BLaER1 treated with 17β-estradiol and CSF1 and Interleukin-3, amounts not matched to agents 10 nM and 100 nM (cell line): ENCODE data around the gene PLA2G4E.

ENCODE experiments used
- H3K27ac ChIP-seq, 11 experiments: shearing (Covaris generic); formaldehyde crosslinking; 2 replicates each; pipeline ENCODE4 v1.8.1; 2022
- H3K27me3 ChIP-seq, 11 experiments: shearing (Covaris generic); formaldehyde crosslinking; 2 replicates each; pipeline ENCODE4 v1.8.1; 2022
- H3K36me3 ChIP-seq, 11 experiments: shearing (Covaris generic); formaldehyde crosslinking; 2 replicates each; pipeline ENCODE4 v1.8.1; 2022
- H3K4me1 ChIP-seq, 10 experiments: shearing (Covaris generic); formaldehyde crosslinking; 2 replicates each; pipeline ENCODE4 v1.8.1; 2022
- H3K4me2 ChIP-seq, 11 experiments: shearing (Covaris generic); formaldehyde crosslinking; 2 replicates each; pipeline ENCODE4 v1.8.1; 2022
- H3K4me3 ChIP-seq, 10 experiments: shearing (Covaris generic); formaldehyde crosslinking; 2 replicates each; pipeline ENCODE4 v1.8.1; 2022
- H3K9ac ChIP-seq, 11 experiments: shearing (Covaris generic); formaldehyde crosslinking; 2 replicates each; pipeline ENCODE4 v1.8.1; 2022
- H3K9me3 ChIP-seq, 11 experiments: shearing (Covaris generic); formaldehyde crosslinking; replicated peaks in 1 of 11; 2 replicates each; pipeline ENCODE4 v1.8.1; 2022
- H4K20me1 ChIP-seq, 11 experiments: shearing (Covaris generic); formaldehyde crosslinking; 2 replicates each; pipeline ENCODE4 v1.8.1; 2022
- Cebpa-rat ChIP-seq, 11 experiments: shearing (Covaris generic); IDR thresholded peaks; 2 replicates each; pipeline ENCODE4 v1.8.1; 2022

Gene PLA2G4E

GRCh38 chr15:42042602-42043400 lies 22.0 kb upstream of the PLA2G4E start:
- 0 out of 22 replicates have a peak, but pooled peaks cover 0 to under 1% (median 0%) of the 10 kb centered on the region in 11 experiments for H3K9me3 ChIP-seq
- H4K20me1 ChIP-seq: no peaks in the 10 kb centered on the region
- H3K4me2 ChIP-seq: no peak overlapping the region
- no peak overlapping the region for H3K4me3 ChIP-seq
- no peak overlapping the region for H3K9ac ChIP-seq
- H3K36me3 ChIP-seq: no peaks in the 10 kb centered on the region
- H3K27me3 ChIP-seq: no peaks in the 10 kb centered on the region
- no peak overlapping the region for H3K27ac ChIP-seq
- TF ChIP-seq Cebpa-rat (IDR thresholded peaks at IDR 0.05): no peak
- peaks cover 0 to 15% (median under 1%) of the 10 kb centered on the region in 10 experiments; a peak in 11 of 20 replicates for H3K4me1 ChIP-seq

DNA sequence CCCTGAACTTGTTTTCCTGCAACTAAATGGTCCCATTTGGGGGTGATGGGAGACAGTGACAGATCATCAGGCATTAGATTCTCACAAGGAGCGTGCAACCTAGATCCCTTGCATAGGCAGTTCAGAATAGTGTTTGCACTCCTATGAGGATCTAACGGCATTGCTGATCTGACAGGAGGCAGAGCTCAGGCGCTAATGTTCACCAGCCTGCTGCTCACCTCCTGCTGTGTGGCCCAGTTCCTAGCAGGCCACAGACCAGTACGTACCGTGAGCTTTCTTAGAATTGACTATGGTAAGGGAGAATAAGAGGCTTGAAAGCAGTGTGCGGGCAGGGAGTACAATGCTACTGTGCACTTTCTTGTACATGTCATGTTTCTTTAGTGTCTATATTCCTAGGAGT lies 17.6 kb upstream of the PLA2G4E start:
- H3K27ac ChIP-seq: no peak overlapping the region
- H3K4me3 ChIP-seq: no peak overlapping the region
- no peak for TF ChIP-seq Cebpa-rat (IDR thresholded peaks at IDR 0.05)
- H4K20me1 ChIP-seq: no peaks in the 10 kb centered on the region
- no peaks in the 10 kb centered on the region for H3K36me3 ChIP-seq
- peaks cover 34 to 52% (median 45%) of the 10 kb centered on the region in 10 experiments for H3K4me1 ChIP-seq
- no peak overlapping the region for H3K4me2 ChIP-seq
- peaks cover 0 to 18% (median 0%) of the 10 kb centered on the region in 11 experiments; a peak in 1 of 22 replicates for H3K9me3 ChIP-seq
- no peak overlapping the region for H3K9ac ChIP-seq
- no peaks in the 10 kb centered on the region for H3K27me3 ChIP-seq

DNA sequence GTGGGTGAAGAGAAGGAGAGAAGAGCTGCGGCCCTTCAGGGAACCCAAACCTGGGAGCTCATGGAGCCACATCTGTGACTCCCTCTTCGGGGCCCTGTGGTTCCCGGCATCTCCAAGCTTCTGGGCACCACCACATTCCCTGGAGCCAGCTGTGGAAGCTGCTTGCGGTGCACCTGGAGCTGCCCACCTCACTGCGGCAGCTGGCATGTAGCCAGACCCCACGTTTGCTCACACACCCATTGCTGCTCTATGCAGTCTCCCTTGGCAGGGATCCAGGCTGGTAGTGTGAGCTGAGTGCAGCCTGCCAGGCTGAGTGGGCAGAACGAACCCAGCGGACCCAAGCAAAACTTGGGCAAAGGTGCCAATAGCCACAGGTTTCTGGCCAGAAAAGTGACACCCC lies 16.8 kb upstream of the PLA2G4E start:
- H3K4me2 ChIP-seq: peak overlapping the region in 8 of 11 experiments; percentile 83 to 97 (median 87); a peak in 11 of 22 replicates
- no peak for TF ChIP-seq Cebpa-rat (IDR thresholded peaks at IDR 0.05)
- H3K27ac ChIP-seq: peak overlapping the region in 7 of 11 experiments; percentile 67 to 85 (median 79); a peak in 9 of 22 replicates
- H3K9ac ChIP-seq: no peak overlapping the region
- no peaks in the 10 kb centered on the region for H3K27me3 ChIP-seq
- H3K4me1 ChIP-seq: peaks cover 41 to 59% (median 52%) of the 10 kb centered on the region in 10 experiments
- no peaks in the 10 kb centered on the region for H4K20me1 ChIP-seq
- H3K9me3 ChIP-seq: peaks cover 0 to 18% (median 0%) of the 10 kb centered on the region in 11 experiments; a peak in 1 of 22 replicates
- no peak overlapping the region for H3K4me3 ChIP-seq
- no peaks in the 10 kb centered on the region for H3K36me3 ChIP-seq

DNA sequence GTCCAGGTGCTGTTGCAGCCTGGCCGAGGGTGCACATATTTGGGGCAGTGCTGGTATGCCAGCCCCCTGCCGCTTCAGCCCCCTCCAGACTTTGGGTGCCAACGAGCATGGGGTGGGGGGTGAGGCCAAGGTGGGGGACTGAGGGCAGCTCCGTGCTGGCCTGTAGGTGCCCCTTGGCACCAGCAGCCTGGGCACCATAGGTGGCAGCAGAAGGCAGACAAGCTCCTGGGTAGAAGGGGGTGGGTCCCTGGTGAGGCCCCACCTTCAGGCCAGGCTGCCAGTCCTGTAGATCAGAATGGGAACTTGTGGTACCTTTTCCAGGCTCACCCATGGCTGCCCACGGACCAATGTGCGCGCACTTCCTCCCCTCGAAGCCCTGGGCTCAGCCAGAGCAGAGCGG lies 16.1 kb upstream of the PLA2G4E start:
- no peaks in the 10 kb centered on the region for H4K20me1 ChIP-seq

GRCh38 chr15:42036112-42036905 lies 15.5 kb upstream of the PLA2G4E start:
- TF ChIP-seq Cebpa-rat (IDR thresholded peaks at IDR 0.05): no peak
- H4K20me1 ChIP-seq: no peaks in the 10 kb centered on the region
- peak overlapping the region in 10 of 11 experiments; percentile 35 to 85 (median 76); a peak in 21 of 22 replicates for H3K27ac ChIP-seq
- H3K4me1 ChIP-seq: peaks cover 44 to 57% (median 54%) of the 10 kb centered on the region in 10 experiments
- peaks cover 0 to 31% (median 0%) of the 10 kb centered on the region in 11 experiments; a peak in 2 of 22 replicates for H3K9me3 ChIP-seq
- H3K4me2 ChIP-seq: peak overlapping the region; percentile 82 to 97 (median 87)
- peak overlapping the region in 9 of 11 experiments; percentile 23 to 63 (median 42); a peak in 13 of 22 replicates for H3K9ac ChIP-seq
- H3K4me3 ChIP-seq: peak overlapping the region in 5 of 10 experiments; percentile 12 to 46 (median 41); a peak in 4 of 20 replicates
- H3K36me3 ChIP-seq: no peaks in the 10 kb centered on the region
- H3K27me3 ChIP-seq: no peaks in the 10 kb centered on the region

More for the DNA sequence above, 16.1 kb upstream of the PLA2G4E start:
- no peak for TF ChIP-seq Cebpa-rat (IDR thresholded peaks at IDR 0.05)
- H3K9ac ChIP-seq: peak overlapping the region in 4 of 11 experiments; percentile 37 to 63 (median 50); a peak in 5 of 22 replicates
- no peak overlapping the region for H3K4me3 ChIP-seq
- peak overlapping the region; percentile 82 to 97 (median 87); a peak in 20 of 22 replicates for H3K4me2 ChIP-seq
- H3K27me3 ChIP-seq: no peaks in the 10 kb centered on the region
- H3K27ac ChIP-seq: peak overlapping the region in 10 of 11 experiments; percentile 35 to 85 (median 76); a peak in 19 of 22 replicates
- peaks cover 44 to 63% (median 55%) of the 10 kb centered on the region in 10 experiments for H3K4me1 ChIP-seq
- H3K9me3 ChIP-seq: peaks cover 0 to 25% (median 0%) of the 10 kb centered on the region in 11 experiments; a peak in 2 of 22 replicates
- H3K36me3 ChIP-seq: no peaks in the 10 kb centered on the region

DNA sequence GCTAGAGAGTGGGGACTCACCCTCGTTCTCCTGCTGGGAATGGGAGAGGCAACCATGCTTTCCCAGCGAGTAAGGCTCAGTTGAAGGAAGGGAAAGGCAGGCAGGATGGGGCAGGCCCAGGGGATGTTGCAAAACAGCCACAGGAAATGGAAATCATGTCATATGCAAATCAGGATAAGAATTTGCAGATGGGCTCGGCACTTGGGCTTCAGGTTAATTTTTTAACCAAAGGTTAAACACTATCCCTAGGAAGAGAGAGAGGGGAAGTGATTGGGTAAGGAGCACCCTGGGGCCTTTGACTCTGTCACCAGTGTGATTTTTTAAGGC lies 14.6 kb upstream of the PLA2G4E start:
- H3K9me3 ChIP-seq: peaks cover 0 to 31% (median 0%) of the 10 kb centered on the region in 11 experiments; a peak in 2 of 22 replicates
- peak overlapping the region in 9 of 11 experiments; percentile 25 to 59 (median 41); a peak in 14 of 22 replicates for H3K9ac ChIP-seq
- H3K4me1 ChIP-seq: peaks cover 44 to 56% (median 54%) of the 10 kb centered on the region in 10 experiments
- H3K4me3 ChIP-seq: peak overlapping the region in 8 of 10 experiments; percentile 1 to 52 (median 39); a peak in 8 of 20 replicates
- H3K27ac ChIP-seq: peak overlapping the region in 10 of 11 experiments; percentile 58 to 85 (median 76); a peak in 21 of 22 replicates
- H3K36me3 ChIP-seq: no peaks in the 10 kb centered on the region
- H3K27me3 ChIP-seq: no peaks in the 10 kb centered on the region
- TF ChIP-seq Cebpa-rat (IDR thresholded peaks at IDR 0.05): peak in 10 of 11 experiments; percentile 24 to 90 (median 78); a peak in 16 of 22 replicates
- no peaks in the 10 kb centered on the region for H4K20me1 ChIP-seq
- H3K4me2 ChIP-seq: peak overlapping the region; percentile 82 to 97 (median 87)

DNA sequence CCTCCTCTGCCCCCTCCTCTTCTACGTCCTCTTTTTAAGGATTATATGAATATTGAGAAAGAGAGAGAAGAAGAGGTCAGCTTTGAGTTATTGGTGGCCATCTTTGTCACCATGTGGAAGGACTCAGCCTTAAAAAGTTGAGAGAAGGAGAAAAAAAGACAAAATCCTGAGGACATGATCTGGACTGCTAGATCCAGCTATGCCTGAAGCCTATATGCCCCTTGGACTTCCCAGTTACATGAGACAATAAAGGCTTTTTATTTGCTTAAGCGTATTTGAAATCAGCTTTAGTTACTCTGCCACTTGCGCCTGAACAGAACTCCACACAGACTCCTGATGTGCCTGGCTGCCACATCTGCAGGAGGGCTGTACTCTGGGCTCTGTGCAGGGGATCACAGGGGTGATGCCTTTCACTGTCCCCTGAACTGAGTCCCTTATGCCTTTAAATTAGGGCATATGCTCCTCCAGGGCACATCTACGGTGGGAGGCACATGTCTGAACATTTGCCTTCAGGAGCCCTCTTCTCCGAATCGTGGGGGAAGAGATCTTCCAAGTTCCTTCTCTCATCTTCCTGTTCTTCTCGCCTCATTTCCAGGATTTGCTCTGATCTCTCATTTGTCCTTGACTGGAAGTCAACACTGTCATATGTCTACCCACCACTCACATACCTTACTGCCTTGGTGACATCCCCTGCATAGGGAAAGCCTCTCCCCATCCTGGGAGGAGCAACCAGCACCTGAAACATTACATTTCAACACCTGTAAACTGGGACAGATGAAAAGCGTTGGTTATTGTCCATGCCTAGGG lies 14.0 kb upstream of the PLA2G4E start:
- H3K27me3 ChIP-seq: no peaks in the 10 kb centered on the region
- H3K4me2 ChIP-seq: peak overlapping the region; percentile 82 to 97 (median 87)
- H3K9ac ChIP-seq: peak overlapping the region in 9 of 11 experiments; percentile 25 to 57 (median 41); a peak in 12 of 22 replicates
- no peaks in the 10 kb centered on the region for H3K36me3 ChIP-seq
- TF ChIP-seq Cebpa-rat (IDR thresholded peaks at IDR 0.05): no peak
- H3K9me3 ChIP-seq: peaks cover 0 to 31% (median 0%) of the 10 kb centered on the region in 11 experiments; a peak in 2 of 22 replicates
- H3K27ac ChIP-seq: peak overlapping the region in 10 of 11 experiments; percentile 58 to 85 (median 76); a peak in 21 of 22 replicates
- peaks cover 44 to 56% (median 54%) of the 10 kb centered on the region in 10 experiments for H3K4me1 ChIP-seq
- H4K20me1 ChIP-seq: no peaks in the 10 kb centered on the region
- peak overlapping the region in 8 of 10 experiments; percentile 1 to 52 (median 39); a peak in 8 of 20 replicates for H3K4me3 ChIP-seq
